Kidney (tissue), 14 donors: ENCODE results near the gene SLCO4A1. TPM values are rescaled to one million over a fixed set of nuclear protein-coding genes. Genes with fewer than 3 reads are reported as not detected.

Experiments
- DNase-seq, 5 donors: peaks; one replicate each; pipeline ENCODE4 v3.0.0-alpha.2; 2013 to 2020
- FAIRE-seq: peaks from 2 replicates; lab custom pipeline; 2012; peaks lifted over from hg19 to GRCh38; lab: Jason Lieb, UNC
- H3K27ac ChIP-seq, 2 donors: one replicate each; pipeline ENCODE4 v1.7.0; 2013; ENCODE audit warnings: low read depth in 2 of 2, low read length in 2 of 2, inconsistent platforms in 1 of 2
- H3K27me3 ChIP-seq: one replicate; pipeline ENCODE4 v1.7.1; 2013; ENCODE audit warnings: low read length, inconsistent platforms; ENCODE audit not compliant: control insufficient read depth, insufficient read depth
- H3K36me3 ChIP-seq, 3 donors: one replicate each; pipeline versions ENCODE4 v1.7.0 to v1.7.1; 2013; ENCODE audit warnings: low read length in 3 of 3, control low read depth in 1 of 3, inconsistent platforms in 1 of 3; ENCODE audit not compliant: insufficient read depth in 3 of 3, control insufficient read depth in 2 of 3
- H3K4me1 ChIP-seq, 3 donors: one replicate each; pipeline versions ENCODE4 v1.7.0 to v1.7.1; 2013; ENCODE audit warnings: low read length in 3 of 3, inconsistent platforms in 1 of 3, low read depth in 1 of 3; ENCODE audit not compliant: control insufficient read depth in 2 of 3, insufficient read depth in 2 of 3
- H3K4me3 ChIP-seq, 3 donors: one replicate each; pipeline versions ENCODE4 v1.7.0 to v1.8.1; 2013; ENCODE audit warnings: low read length in 3 of 3, control low read depth in 1 of 3, inconsistent platforms in 1 of 3
- H3K9ac ChIP-seq, 3 donors: one replicate each; pipeline versions ENCODE4 v1.7.0 to v1.7.1; 2013; ENCODE audit warnings: low read length in 3 of 3, control low read depth in 1 of 3, inconsistent platforms in 1 of 3
- H3K9me3 ChIP-seq, 3 donors: one replicate each; pipeline versions ENCODE4 v1.7.0 to v1.7.1; 2013; ENCODE audit warnings: low read length in 3 of 3, control low read depth in 1 of 3, inconsistent platforms in 1 of 3; ENCODE audit not compliant: control insufficient read depth in 2 of 3, insufficient read depth in 1 of 3
- intact Hi-C: fragments of 100-400 bp; cut with DNase I; formaldehyde crosslinking; loops from one replicate; pipeline ENCODE4 v1.11.1; 2022
- polyA plus RNA-seq: library from polyadenylated mRNA; stranded (reverse); fragments of 350-450 nt; fragmentation: Illumina TruSeq; extraction: RNeasy Lipid Tissue Mini Kit (QIAGEN cat#74804); gene quantifications from one replicate; pipeline ENCODE4 v1.2.3, GENCODE V29; 2014; ENCODE audit warnings: low read depth, low replicate concordance; ENCODE audit not compliant: insufficient read depth
- total RNA-seq: library from RNA; stranded (reverse); fragmentation: NEBNext Ultra II Directional; extraction: Animal tissue kit (Norgen Biotek cat#: 25700); gene quantifications from one replicate; pipeline ENCODE4 v1.2.1, GENCODE V29; 2021
- TF ChIP-seq, protein P1 (sequence below): IDR thresholded peaks from 3 replicates; pipeline ENCODE4 v1.5.1; 2012; ENCODE audit warnings: mild to moderate bottlenecking, moderate library complexity, borderline replicate concordance; ENCODE audit not compliant: insufficient read depth; ENCODE audit errors: extremely low read depth
- donor health status: control.
- donor health status: control.
- donor health status: control.
- donor health status: control.
- donor health status: control.
- donor health status: DM: yes; HTN: yes; CAD: no.
- donor health status: Normal renal cell carcinoma (clear cell type).

The SLCO4A1 gene
- total and polyA plus RNA-seq, 2 donors from 2014 or later: 12.4 to 80.3 TPM

DNA sequence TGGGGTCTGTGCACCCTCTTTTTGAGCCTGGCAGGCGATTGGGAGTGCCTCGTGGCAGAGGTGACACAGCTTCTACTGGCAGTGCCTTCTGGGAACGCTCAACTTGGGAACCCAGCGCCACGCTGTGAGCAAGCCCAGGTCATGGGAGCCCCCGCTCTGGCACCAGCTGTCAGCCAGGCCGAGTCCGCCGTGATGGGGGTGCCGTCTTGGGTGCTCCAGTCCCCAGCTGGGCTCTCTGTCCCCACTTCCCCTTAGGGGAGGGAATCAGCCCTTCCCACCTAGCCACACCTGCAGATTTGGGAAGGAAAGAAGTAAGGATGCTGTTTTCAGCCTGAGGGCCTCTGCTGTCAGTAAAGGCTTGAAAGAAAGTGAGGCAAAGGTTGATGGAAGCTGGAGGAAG, 35.4 kb downstream of the SLCO4A1 start:
- H3K36me3 ChIP-seq: no peaks in the 10 kb centered on the region
- FAIRE-seq (no peak), DNase-seq (no peak)
- peaks cover 0 to 7% (median 0%) of the 10 kb centered on the region in 3 donors for H3K9me3 ChIP-seq
- intact Hi-C loops: no loop called here
- TF ChIP-seq, protein P1, sequence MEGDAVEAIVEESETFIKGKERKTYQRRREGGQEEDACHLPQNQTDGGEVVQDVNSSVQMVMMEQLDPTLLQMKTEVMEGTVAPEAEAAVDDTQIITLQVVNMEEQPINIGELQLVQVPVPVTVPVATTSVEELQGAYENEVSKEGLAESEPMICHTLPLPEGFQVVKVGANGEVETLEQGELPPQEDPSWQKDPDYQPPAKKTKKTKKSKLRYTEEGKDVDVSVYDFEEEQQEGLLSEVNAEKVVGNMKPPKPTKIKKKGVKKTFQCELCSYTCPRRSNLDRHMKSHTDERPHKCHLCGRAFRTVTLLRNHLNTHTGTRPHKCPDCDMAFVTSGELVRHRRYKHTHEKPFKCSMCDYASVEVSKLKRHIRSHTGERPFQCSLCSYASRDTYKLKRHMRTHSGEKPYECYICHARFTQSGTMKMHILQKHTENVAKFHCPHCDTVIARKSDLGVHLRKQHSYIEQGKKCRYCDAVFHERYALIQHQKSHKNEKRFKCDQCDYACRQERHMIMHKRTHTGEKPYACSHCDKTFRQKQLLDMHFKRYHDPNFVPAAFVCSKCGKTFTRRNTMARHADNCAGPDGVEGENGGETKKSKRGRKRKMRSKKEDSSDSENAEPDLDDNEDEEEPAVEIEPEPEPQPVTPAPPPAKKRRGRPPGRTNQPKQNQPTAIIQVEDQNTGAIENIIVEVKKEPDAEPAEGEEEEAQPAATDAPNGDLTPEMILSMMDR: no peak
- H3K27me3 ChIP-seq: no peaks in the 10 kb centered on the region
- no peak overlapping the region for H3K27ac ChIP-seq
- no peaks in the 10 kb centered on the region for H3K4me1 ChIP-seq
- H3K4me3 ChIP-seq: no peak overlapping the region
- no peak overlapping the region for H3K9ac ChIP-seq

GRCh38 chr20:62678553-62678952, 36.2 kb downstream of the SLCO4A1 start:
- Histone ChIP-seq H3K27ac (no peak overlapping the region), H3K9me3 (peaks cover 0 to 7% (median 0%) of the 10 kb centered on the region in 3 donors), H3K9ac (no peak overlapping the region), H3K36me3 (no peaks in the 10 kb centered on the region), H3K27me3 (no peaks in the 10 kb centered on the region), H3K4me1 (no peaks in the 10 kb centered on the region), H3K4me3 (no peak overlapping the region)
- DNase-seq (no peak), FAIRE-seq (no peak)
- intact Hi-C loops: no loop called here
- TF ChIP-seq, protein P1: no peak

DNA sequence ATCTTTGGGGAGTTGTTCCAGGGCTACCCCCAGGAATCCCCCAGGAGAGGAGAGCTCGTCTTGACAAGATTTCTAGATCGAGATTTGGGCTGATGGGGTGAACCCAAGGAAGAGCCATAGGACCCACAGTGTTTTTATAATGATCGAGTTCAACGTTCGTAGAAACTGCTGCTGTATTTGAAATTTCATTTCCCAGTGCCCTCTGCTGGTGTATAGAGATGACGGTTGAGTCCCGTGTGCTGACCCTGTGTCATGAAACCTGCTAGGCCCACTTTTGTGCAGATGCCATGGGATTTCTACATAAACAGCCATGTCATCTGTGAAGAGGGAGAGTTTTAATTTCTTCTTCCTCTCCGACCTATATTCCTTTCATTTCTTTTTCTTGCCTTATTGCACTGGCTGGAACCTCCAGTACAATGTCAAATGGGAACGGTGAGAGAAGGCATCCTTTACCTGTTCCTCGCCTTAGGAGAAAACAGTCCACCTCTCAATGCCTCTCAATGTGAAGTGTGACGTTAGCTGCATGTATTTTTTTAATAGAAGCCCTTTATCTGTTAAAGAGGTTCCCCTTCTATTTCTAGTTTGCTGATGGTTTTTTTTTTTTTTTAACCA, 37.8 kb downstream of the SLCO4A1 start:
- no peak for DNase-seq
- H3K9me3 ChIP-seq: peaks cover 0 to 7% (median 0%) of the 10 kb centered on the region in 3 donors
- TF ChIP-seq, protein P1: no peak
- no peaks in the 10 kb centered on the region for H3K4me1 ChIP-seq
- no peaks in the 10 kb centered on the region for H3K27me3 ChIP-seq
- intact Hi-C loops: no loop called here
- no peak overlapping the region for H3K27ac ChIP-seq
- H3K9ac ChIP-seq: no peak overlapping the region
- H3K36me3 ChIP-seq: no peaks in the 10 kb centered on the region
- H3K4me3 ChIP-seq: no peak overlapping the region
- FAIRE-seq: no peak
